Gastroesophageal sphincter (tissue), 4 donors: Measurements from ENCODE around the gene MPPED1. TPM values are rescaled to one million over a fixed set of nuclear protein-coding genes. Genes with fewer than 3 reads are reported as not detected.

Experiments
- ATAC-seq: fragments of 150-250 bp; one replicate; pipeline ENCODE4 v1.9.1; 2016; ENCODE audit warnings: mild to moderate bottlenecking, moderate library complexity
- H3K27ac ChIP-seq, 4 donors: fragments of 200-600 bp; sonication (generic) in 3 of 4; 1 replicate in 3 of 4; 2 replicates in 1 of 4; pipeline ENCODE4 v1.5.1; 2016 to 2019
- H3K27me3 ChIP-seq: fragments of 200-600 bp; sonication (generic); one replicate; pipeline ENCODE4 v1.5.1; 2019
- H3K36me3 ChIP-seq, 2 donors: fragments of 200-600 bp; sonication (generic); one replicate each; pipeline ENCODE4 v1.5.1; 2019; ENCODE audit warnings: control low read depth in 1 of 2
- H3K4me1 ChIP-seq, 3 donors: fragments of 200-600 bp; sonication (generic); 1 replicate in 2 of 3; 2 replicates in 1 of 3; pipeline ENCODE4 v1.5.1; 2016 to 2019; ENCODE audit warnings: control low read depth in 2 of 3
- H3K4me3 ChIP-seq, 2 donors: fragments of 200-600 bp; sonication (generic); one replicate each; pipeline ENCODE4 v1.5.1; 2019; ENCODE audit warnings: mild to moderate bottlenecking in 1 of 2, moderate library complexity in 1 of 2
- H3K9me3 ChIP-seq, 3 donors: fragments of 200-600 bp; sonication (generic); one replicate each; pipeline ENCODE4 v1.5.1; 2017 to 2019; ENCODE audit warnings: control low read depth in 2 of 3
- EP300 ChIP-seq: sonication (generic); formaldehyde crosslinking; IDR thresholded peaks from one replicate; pipeline ENCODE4 v1.6.1; 2017; ENCODE audit warnings: antibody characterized with exemption, mild to moderate bottlenecking
- POLR2A ChIP-seq, 2 donors: fragments of 450-650 bp; IDR thresholded peaks; one replicate each; pipeline ENCODE4 v1.6.1; 2017; ENCODE audit warnings: antibody characterized with exemption in 2 of 2, mild to moderate bottlenecking in 2 of 2, moderate library complexity in 1 of 2
- POLR2AphosphoS5 ChIP-seq: sonication (generic); formaldehyde crosslinking; IDR thresholded peaks from one replicate; pipeline ENCODE4 v1.6.1; 2017; ENCODE audit warnings: antibody characterized with exemption
- WGBS, 2 donors: methylation state at CpG; one replicate each; pipeline ENCODE4 v1.1.5; 2018; ENCODE audit warnings: low coverage in 1 of 2; 5-methylcytosine and 5-hydroxymethylcytosine counted together
- total RNA-seq, 4 donors: library from RNA; depleted of rRNA; stranded (reverse); fragments of >200 nt; gene quantifications; one replicate each; pipeline ENCODE4 v1.1.0, GENCODE V29; 2016
- TF ChIP-seq, protein P1 (sequence below), 4 experiments: fragments of 200-600 bp in 2 of 4; fragments of 450-650 bp in 2 of 4; sonication (generic) in 1 of 4; IDR thresholded peaks; one replicate each; pipeline ENCODE4 v1.5.1; 2017 to 2019; ENCODE audit warnings: antibody characterized with exemption in 4 of 4, mild to moderate bottlenecking in 2 of 4, moderate library complexity in 2 of 4

MPPED1 gene
- total RNA-seq, 4 donors from 2014 or later: 0.13 TPM; not detected in 3

DNA sequence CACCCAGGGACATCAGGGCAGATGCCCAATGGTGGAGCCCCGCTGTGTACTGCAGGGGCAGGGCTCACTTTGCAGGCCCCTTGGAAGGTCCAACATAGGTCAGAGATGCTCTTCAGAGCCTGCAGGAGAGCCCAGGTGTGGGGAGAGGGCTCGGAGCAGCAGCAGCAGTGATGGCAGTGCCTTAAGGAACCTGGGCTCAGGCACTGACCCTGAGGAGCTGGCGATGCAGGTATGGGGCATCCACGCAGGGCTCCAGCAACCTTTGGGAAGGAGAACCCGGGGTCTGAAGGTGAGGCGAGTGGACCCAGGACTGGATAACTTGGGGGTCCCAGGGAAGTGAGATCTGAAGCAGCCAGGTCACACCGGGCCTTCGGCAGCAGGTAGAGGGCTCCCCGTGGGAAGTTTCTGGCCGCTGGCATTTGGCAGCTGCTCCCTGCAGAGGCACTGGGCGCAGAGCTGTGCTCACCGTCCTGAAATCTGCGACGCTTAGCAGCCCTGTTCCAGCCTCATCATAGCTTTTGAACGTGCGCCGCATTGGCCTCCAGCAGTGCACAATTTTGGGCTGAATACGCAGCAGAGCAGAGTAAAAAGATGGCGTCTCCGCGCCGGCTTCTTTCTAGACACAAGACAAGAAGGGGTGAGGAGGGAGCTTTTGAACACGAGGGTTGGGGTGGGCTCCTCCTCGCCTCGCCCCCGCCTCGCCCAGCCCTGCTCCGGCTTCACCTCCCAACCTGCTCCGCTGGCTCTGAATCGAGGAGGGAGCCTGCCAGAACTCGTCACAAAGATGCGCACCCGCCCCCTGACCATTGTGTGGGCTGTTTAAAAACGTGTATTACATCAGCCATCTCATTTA is 118.8 kb downstream of the MPPED1 start:
- no peak overlapping the region for H3K4me3 ChIP-seq
- TF ChIP-seq, protein P1, sequence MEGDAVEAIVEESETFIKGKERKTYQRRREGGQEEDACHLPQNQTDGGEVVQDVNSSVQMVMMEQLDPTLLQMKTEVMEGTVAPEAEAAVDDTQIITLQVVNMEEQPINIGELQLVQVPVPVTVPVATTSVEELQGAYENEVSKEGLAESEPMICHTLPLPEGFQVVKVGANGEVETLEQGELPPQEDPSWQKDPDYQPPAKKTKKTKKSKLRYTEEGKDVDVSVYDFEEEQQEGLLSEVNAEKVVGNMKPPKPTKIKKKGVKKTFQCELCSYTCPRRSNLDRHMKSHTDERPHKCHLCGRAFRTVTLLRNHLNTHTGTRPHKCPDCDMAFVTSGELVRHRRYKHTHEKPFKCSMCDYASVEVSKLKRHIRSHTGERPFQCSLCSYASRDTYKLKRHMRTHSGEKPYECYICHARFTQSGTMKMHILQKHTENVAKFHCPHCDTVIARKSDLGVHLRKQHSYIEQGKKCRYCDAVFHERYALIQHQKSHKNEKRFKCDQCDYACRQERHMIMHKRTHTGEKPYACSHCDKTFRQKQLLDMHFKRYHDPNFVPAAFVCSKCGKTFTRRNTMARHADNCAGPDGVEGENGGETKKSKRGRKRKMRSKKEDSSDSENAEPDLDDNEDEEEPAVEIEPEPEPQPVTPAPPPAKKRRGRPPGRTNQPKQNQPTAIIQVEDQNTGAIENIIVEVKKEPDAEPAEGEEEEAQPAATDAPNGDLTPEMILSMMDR (IDR thresholded peaks at IDR 0.05): no peak
- no peaks in the 10 kb centered on the region for H3K4me1 ChIP-seq
- H3K36me3 ChIP-seq: peaks cover 0 to 9% of the 10 kb centered on the region in 2 donors
- H3K27ac ChIP-seq: no peak overlapping the region
- ATAC-seq: no peak
- peaks cover 0 to 3% (median 0%) of the 10 kb centered on the region in 3 donors for H3K9me3 ChIP-seq
- peaks cover 19% of the 10 kb centered on the region for H3K27me3 ChIP-seq
- WGBS, 2 donors: 70 to 100% methylated on average over 1 to 2 of the region's 34 CpGs

DNA sequence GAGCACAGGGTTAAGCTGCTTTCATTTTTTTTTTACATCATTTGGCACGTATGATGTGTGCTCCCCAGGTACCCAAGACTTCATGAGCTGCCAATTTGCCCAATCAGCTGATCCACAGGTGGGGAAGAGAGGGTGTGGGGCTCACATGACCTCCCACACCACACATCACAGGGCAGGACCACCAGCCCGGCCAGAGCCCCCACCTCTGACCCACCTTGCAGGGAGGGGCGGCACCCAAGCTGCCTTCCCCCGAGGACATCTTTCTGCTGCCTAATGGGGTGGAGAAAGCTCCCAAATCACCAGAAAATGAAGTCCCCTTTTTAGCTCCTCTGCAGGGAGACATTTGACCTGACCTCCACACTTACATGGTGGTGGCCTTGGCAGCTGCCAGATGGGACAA is 119.8 kb downstream of the MPPED1 start:
- Histone ChIP-seq H3K36me3 (peaks cover 0 to 13% of the 10 kb centered on the region in 2 donors), H3K4me1 (no peaks in the 10 kb centered on the region), H3K27me3 (peaks cover 8% of the 10 kb centered on the region), H3K4me3 (no peak overlapping the region), H3K27ac (no peak overlapping the region), H3K9me3 (peaks cover 0 to 5% (median 0%) of the 10 kb centered on the region in 3 donors)
- TF ChIP-seq, protein P1 (IDR thresholded peaks at IDR 0.05): no peak
- no peak for TF ChIP-seq POLR2AphosphoS5
- no peak for TF ChIP-seq POLR2A (IDR thresholded peaks at IDR 0.05)
- TF ChIP-seq EP300: no peak
- no peak for ATAC-seq
- WGBS, 2 donors: 33 to 40% methylated on average over 1 of the region's 4 CpGs

DNA sequence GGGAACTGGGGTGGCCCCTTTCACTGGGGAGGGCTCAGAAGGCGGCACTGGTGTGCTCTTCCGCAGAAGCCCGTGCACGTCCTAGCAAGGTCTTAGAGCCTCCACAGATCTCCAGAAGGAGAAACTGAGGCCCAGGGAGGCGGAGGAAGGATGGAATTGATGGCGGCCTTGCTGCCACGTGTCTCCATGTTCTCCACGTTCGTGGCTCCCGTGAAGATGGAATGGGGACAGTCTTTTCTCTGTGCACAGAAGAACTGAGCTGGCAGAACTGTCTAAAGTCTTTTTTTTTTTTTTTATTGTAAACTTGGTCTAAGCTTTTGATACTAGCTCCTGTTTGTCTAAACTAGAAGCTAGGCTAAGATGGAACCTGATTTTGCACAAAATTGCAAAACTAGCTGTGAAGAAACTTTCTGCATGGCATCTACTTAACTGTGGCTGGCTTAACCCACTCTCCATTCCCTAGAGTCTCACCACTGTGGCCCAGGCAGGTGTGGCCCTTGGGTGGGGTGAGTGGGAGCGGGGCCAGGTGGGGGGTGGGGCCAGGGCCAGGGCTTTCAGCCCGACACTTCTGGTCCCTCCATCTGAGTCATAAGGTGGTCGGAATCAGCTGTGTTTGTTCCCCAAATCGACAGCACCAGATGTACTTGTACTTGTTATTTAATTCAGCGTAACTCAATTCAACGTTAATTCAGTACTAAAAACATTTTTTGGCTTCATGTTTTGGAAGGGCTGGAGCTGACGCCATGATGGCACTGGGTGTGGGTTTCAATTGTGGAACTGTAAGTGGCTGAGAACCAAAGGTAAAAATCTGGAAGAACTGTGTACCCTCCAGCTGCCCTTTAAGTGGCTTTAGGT is 120.7 kb downstream of the MPPED1 start:
- ATAC-seq: no peak
- peaks cover 0 to 14% (median 0%) of the 10 kb centered on the region in 3 donors for H3K9me3 ChIP-seq
- TF ChIP-seq, protein P1 (IDR thresholded peaks at IDR 0.05): no peak
- no peak for TF ChIP-seq POLR2A (IDR thresholded peaks at IDR 0.05)
- no peak for TF ChIP-seq POLR2AphosphoS5
- TF ChIP-seq EP300: no peak
- no peaks in the 10 kb centered on the region for H3K27me3 ChIP-seq
- H3K27ac ChIP-seq: no peak overlapping the region
- 68 to 77% methylated on average over 7 to 8 of the region's 17 CpGs for WGBS, 2 donors
- H3K4me1 ChIP-seq: no peaks in the 10 kb centered on the region
- no peak overlapping the region for H3K4me3 ChIP-seq
- peaks cover 0 to 22% of the 10 kb centered on the region in 2 donors for H3K36me3 ChIP-seq

DNA sequence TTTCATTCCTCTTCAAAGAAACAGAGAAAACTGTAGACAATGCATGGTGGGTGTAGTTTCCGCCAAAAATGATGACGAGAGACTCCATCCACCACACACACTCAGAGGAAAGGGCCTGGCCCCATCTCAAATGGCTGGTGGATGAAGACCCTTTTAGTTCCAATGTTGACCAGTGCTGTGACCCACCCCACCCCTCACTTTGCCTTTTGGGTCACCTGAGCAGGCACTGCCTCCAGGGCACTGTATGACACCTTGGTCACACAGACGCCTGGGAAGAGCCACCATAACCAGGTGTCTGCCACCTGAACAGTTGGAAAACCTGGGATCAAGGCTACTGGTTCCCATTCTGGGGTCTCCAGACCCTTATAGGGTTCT is 121.3 kb downstream of the MPPED1 start:
- no peak for ATAC-seq
- H3K4me3 ChIP-seq: no peak overlapping the region
- no peaks in the 10 kb centered on the region for H3K4me1 ChIP-seq
- peaks cover 0 to 18% (median 0%) of the 10 kb centered on the region in 3 donors for H3K9me3 ChIP-seq
- TF ChIP-seq, protein P1 (IDR thresholded peaks at IDR 0.05): no peak
- TF ChIP-seq POLR2AphosphoS5 (no peak), EP300 (no peak), POLR2A (IDR thresholded peaks at IDR 0.05) (no peak)
- no peaks in the 10 kb centered on the region for H3K27me3 ChIP-seq
- WGBS, 2 donors: 69% methylated on average over 2 of the region's 3 CpGs; no CpG with 5 or more reads in 1 of the 2 donors
- H3K27ac ChIP-seq: no peak overlapping the region
- H3K36me3 ChIP-seq: peaks cover 0 to 24% of the 10 kb centered on the region in 2 donors
